Measurements from ENCODE around the gene BACH2. TPM values are rescaled to one million over a fixed set of nuclear protein-coding genes. Genes with fewer than 3 reads are reported as not detected.

BACH2 gene
- total and polyA plus RNA-seq, 4 experiments from 2014 or later = 6.5 to 48.0 (median 25.8) TPM

DNA sequence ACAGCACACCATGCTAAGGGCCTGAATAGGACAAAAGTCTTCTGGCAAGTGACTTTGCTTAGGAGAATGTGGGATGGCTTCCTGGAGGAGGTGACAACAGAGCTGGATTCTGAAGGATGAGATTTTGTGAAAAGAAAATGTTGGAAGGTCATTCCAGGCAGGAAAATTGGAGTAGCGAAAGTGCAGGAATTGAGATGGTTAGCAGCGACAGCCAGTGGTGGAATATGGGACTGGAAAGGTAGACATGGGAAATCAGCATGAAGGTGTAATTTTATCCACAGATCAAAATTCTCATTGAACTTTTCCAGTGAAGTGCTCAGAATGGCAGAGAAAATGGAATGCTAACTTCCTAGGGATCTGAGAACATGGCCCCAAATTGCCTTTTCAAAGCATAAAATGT lies 5.7 kb upstream of the BACH2 start:
- H3K4me1 Mint-ChIP-seq = peaks cover 0 to 4% (median 0%) of the 10 kb centered on the region in 4 donors
- CTCF ChIA-PET (ENCODE audit: partially characterized antibody) = no interaction called here

GRCh38 chr6:90301816-90302215 lies 5.2 kb upstream of the BACH2 start:
- H3K9me3 ChIP-seq (ENCODE audit: control insufficient read depth in 1 of 2, low read length in 2 of 2) = no peaks in the 10 kb centered on the region
- H3K4me3 ChIP-seq (ENCODE audit: low read length in 2 of 2) = no peak overlapping the region
- peaks cover 3% of the 10 kb centered on the region for H3K27me3 ChIP-seq (ENCODE audit: insufficient read depth, low read length)
- no peak overlapping the region for H3K27ac Mint-ChIP-seq
- peaks cover 6% of the 10 kb centered on the region for H3K4me1 ChIP-seq (ENCODE audit: insufficient read depth, low read length)
- no peaks in the 10 kb centered on the region for H3K36me3 ChIP-seq (ENCODE audit: insufficient read depth, low read length)
- POLR2A ChIA-PET (ENCODE audit: partially characterized antibody) = no interaction called here
- H3K27ac ChIP-seq (ENCODE audit: low read depth, low read length) = no peak overlapping the region
- H3K4me1 Mint-ChIP-seq = peaks cover 0 to 7% (median 0%) of the 10 kb centered on the region in 4 donors
- H3K27me3 Mint-ChIP-seq = peaks cover 0 to 8% of the 10 kb centered on the region in 2 donors
- intact Hi-C loops (cut with micrococcal nuclease) = no loop called here
- no peaks in the 10 kb centered on the region for H3K36me3 Mint-ChIP-seq
- CTCF ChIA-PET (ENCODE audit: partially characterized antibody) = no interaction called here
- no peak overlapping the region for H3K4me3 Mint-ChIP-seq
- H3K9me3 Mint-ChIP-seq = peaks cover 0 to 2% (median 0%) of the 10 kb centered on the region in 8 donors
- no peak for DNase-seq

More for the DNA sequence above, 5.7 kb upstream of the BACH2 start:
- no peak overlapping the region for H3K4me3 Mint-ChIP-seq
- DNase-seq = no peak
- peaks cover 0 to 2% (median 0%) of the 10 kb centered on the region in 8 donors for H3K9me3 Mint-ChIP-seq
- H3K36me3 Mint-ChIP-seq = no peaks in the 10 kb centered on the region
- H3K27ac Mint-ChIP-seq = peak overlapping the region in 1 of 7 donors; percentile 40
- H3K4me3 ChIP-seq (ENCODE audit: low read length in 2 of 2) = no peak overlapping the region
- intact Hi-C loops (cut with micrococcal nuclease) = no loop called here
- H3K36me3 ChIP-seq (ENCODE audit: insufficient read depth, low read length) = no peaks in the 10 kb centered on the region
- POLR2A ChIA-PET (ENCODE audit: partially characterized antibody) = no interaction called here
- H3K9me3 ChIP-seq (ENCODE audit: control insufficient read depth in 1 of 2, low read length in 2 of 2) = no peaks in the 10 kb centered on the region
- H3K27me3 ChIP-seq (ENCODE audit: insufficient read depth, low read length) = peaks cover 3% of the 10 kb centered on the region
- H3K4me1 ChIP-seq (ENCODE audit: insufficient read depth, low read length) = peaks cover 3% of the 10 kb centered on the region
- no peak overlapping the region for H3K27ac ChIP-seq (ENCODE audit: low read depth, low read length)
- H3K27me3 Mint-ChIP-seq = peaks cover 0 to 8% of the 10 kb centered on the region in 2 donors

- H3K9me3 ChIP-seq (ENCODE audit: control insufficient read depth in 1 of 2, low read length in 2 of 2) = no peaks in the 10 kb centered on the region
- DNase-seq = no peak
- Mint-ChIP-seq H3K27me3 (peaks cover 0 to 7% of the 10 kb centered on the region in 2 donors), H3K4me1 (peaks cover 11 to 19% (median 12%) of the 10 kb centered on the region in 4 donors), H3K9me3 (peaks cover 0 to 2% (median 0%) of the 10 kb centered on the region in 8 donors), H3K27ac (peak overlapping the region in 6 of 7 donors; percentile 73 to 99 (median 86)), H3K36me3 (peaks cover 0 to 11% of the 10 kb centered on the region in 2 donors), H3K4me3 (peak overlapping the region in 4 of 8 donors; percentile 61 to 73 (median 64))
- no peak overlapping the region for H3K4me3 ChIP-seq (ENCODE audit: low read length in 2 of 2)
- ChIA-PET POLR2A (ENCODE audit: partially characterized antibody) (interaction anchor here (1.4 to 5.1 kb wide), 3 partner anchors 14 to 215 kb away, joined by 3 to 79 read pairs (median 3); no protein-coding TSS in a partner anchor), CTCF (ENCODE audit: partially characterized antibody) (interaction anchor here (0.8 to 4.0 kb wide), 6 partner anchors 10 to 357 kb away, joined by 3 to 46 read pairs (median 6); no protein-coding TSS in a partner anchor)
- peaks cover 3% of the 10 kb centered on the region for H3K27me3 ChIP-seq (ENCODE audit: insufficient read depth, low read length)
- peaks cover 19% of the 10 kb centered on the region for H3K4me1 ChIP-seq (ENCODE audit: insufficient read depth, low read length)
- intact Hi-C loops (cut with micrococcal nuclease) = loop anchor here (5.0 to 10.0 kb wide), 4 partner anchors 54 to 1214 kb away; partner anchors contain the start of genes CASP8AP2, MAP3K7 and PNRC1
- no peak overlapping the region for H3K27ac ChIP-seq (ENCODE audit: low read depth, low read length)
- H3K36me3 ChIP-seq (ENCODE audit: insufficient read depth, low read length) = no peaks in the 10 kb centered on the region
Observed at GRCh38 chr6:90298459-90299053, 1.9 kb upstream of the BACH2 start.

DNA sequence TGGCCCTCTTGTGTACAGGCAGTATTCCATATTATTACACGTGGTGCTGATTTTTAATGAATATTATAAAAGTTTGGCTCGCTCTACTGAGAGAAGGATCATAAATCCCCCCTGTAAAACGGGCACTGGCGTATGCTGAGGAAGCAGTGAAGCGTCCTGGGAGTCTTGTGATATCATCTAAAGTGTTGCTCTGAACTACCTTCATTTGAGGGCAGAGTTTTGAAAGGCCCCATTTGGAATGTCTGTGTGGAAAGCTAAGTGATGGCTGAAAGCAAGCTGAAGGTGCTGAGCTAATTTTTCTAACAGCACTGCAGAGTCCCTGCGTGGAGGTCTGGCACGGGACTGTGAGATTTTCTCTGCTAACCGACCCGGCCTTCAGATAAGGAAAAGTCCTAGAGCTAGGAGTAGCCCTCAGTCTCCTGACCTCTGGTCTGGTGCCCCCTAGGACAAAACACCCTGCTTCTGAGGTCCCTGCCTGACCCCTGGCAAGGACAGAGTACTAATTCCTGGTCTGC lies 1.3 kb upstream of the BACH2 start:
- H3K4me3 Mint-ChIP-seq = peak overlapping the region; percentile 59 to 77 (median 69)
- H3K4me1 Mint-ChIP-seq = peaks cover 11 to 26% (median 16%) of the 10 kb centered on the region in 4 donors
- DNase-seq = no peak
- peaks cover 26% of the 10 kb centered on the region for H3K4me1 ChIP-seq (ENCODE audit: insufficient read depth, low read length)
- no peak overlapping the region for H3K27ac ChIP-seq (ENCODE audit: low read depth, low read length)
- H3K9me3 Mint-ChIP-seq = peaks cover 0 to 2% (median 0%) of the 10 kb centered on the region in 8 donors
- peaks cover 0 to 11% of the 10 kb centered on the region in 2 donors for H3K36me3 Mint-ChIP-seq
- H3K27me3 Mint-ChIP-seq = peaks cover 0 to 5% of the 10 kb centered on the region in 2 donors
- intact Hi-C loops (cut with micrococcal nuclease) = loop anchor here (5.0 to 10.0 kb wide), 4 partner anchors 54 to 1213 kb away; partner anchors contain the start of genes CASP8AP2, MAP3K7 and PNRC1
- peak overlapping the region; percentile 73 to 99 (median 84) for H3K27ac Mint-ChIP-seq
- no peaks in the 10 kb centered on the region for H3K9me3 ChIP-seq (ENCODE audit: control insufficient read depth in 1 of 2, low read length in 2 of 2)
- no peaks in the 10 kb centered on the region for H3K36me3 ChIP-seq (ENCODE audit: insufficient read depth, low read length)
- CTCF ChIA-PET (ENCODE audit: partially characterized antibody) = interaction anchor here (0.8 to 4.0 kb wide), 8 partner anchors 9 to 356 kb away, joined by 3 to 46 read pairs (median 4); no protein-coding TSS in a partner anchor
- POLR2A ChIA-PET (ENCODE audit: partially characterized antibody) = interaction anchor here (0.9 to 5.1 kb wide), 6 partner anchors 13 to 345 kb away, joined by 3 to 79 read pairs (median 3); no protein-coding TSS in a partner anchor
- peaks cover 3% of the 10 kb centered on the region for H3K27me3 ChIP-seq (ENCODE audit: insufficient read depth, low read length)
- no peak overlapping the region for H3K4me3 ChIP-seq (ENCODE audit: low read length in 2 of 2)

DNA sequence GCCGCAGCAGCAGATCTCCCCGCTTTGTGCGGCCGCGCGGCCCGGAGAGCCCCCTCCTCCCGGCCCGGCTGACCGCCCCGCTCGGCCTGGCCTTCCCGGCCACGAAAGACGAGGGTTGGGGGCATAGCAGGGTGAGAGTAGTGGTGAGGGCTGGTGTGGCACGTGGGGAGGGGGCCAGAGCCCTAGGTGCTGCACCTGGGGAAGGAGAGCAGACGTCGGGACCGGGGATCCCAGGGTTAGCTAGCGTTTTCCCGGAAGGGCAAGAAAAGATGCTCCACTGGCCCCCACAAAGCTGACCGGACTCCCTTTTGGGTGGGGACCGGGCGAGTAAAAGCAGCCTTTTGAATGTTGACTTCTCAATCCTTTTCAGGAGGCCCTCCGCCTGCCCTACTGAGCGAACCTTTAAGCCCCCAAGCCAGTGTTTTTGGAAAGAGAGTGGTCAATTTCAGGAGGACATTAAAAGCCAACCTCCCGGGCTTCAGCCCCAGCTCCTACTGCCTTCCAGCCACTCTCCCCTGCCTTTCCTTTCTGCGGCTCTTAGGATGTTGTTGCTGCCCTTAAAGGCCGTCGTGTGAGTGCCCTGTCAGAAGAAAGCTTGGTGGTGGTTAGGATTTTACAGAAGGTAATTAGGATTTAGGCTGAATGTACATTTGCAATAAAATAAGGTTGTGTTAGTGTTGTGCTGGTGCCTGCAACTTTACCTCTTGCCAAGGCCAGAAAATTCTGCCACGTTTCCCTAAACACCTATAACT lies 648 bp upstream of the BACH2 start:
- Mint-ChIP-seq H3K9me3 (peaks cover 0 to 2% (median 0%) of the 10 kb centered on the region in 8 donors), H3K36me3 (peaks cover 0 to 14% of the 10 kb centered on the region in 2 donors), H3K4me3 (peak overlapping the region; percentile 59 to 77 (median 74)), H3K27me3 (peaks cover 0 to 5% of the 10 kb centered on the region in 2 donors), H3K4me1 (peaks cover 11 to 32% (median 19%) of the 10 kb centered on the region in 4 donors), H3K27ac (peak overlapping the region; percentile 73 to 99 (median 84))
- H3K27ac ChIP-seq (ENCODE audit: low read depth, low read length) = peak overlapping the region; percentile 49
- POLR2A ChIA-PET (ENCODE audit: partially characterized antibody) = interaction anchor here (0.9 to 5.1 kb wide), 10 partner anchors 9 to 345 kb away, joined by 3 to 79 read pairs (median 4); no protein-coding TSS in a partner anchor
- CTCF ChIA-PET (ENCODE audit: partially characterized antibody) = interaction anchor here (0.7 to 4.0 kb wide), 7 partner anchors 10 to 356 kb away, joined by 3 to 46 read pairs (median 4); no protein-coding TSS in a partner anchor
- no peaks in the 10 kb centered on the region for H3K9me3 ChIP-seq (ENCODE audit: control insufficient read depth in 1 of 2, low read length in 2 of 2)
- H3K27me3 ChIP-seq (ENCODE audit: insufficient read depth, low read length) = peaks cover 3% of the 10 kb centered on the region
- H3K4me3 ChIP-seq (ENCODE audit: low read length in 2 of 2) = peak overlapping the region in 1 of 2 donors; percentile 39
- H3K4me1 ChIP-seq (ENCODE audit: insufficient read depth, low read length) = peaks cover 32% of the 10 kb centered on the region
- peak in 1 of 5 donors; percentile 50 for DNase-seq
- H3K36me3 ChIP-seq (ENCODE audit: insufficient read depth, low read length) = no peaks in the 10 kb centered on the region
- intact Hi-C loops (cut with micrococcal nuclease) = loop anchor here (5.0 to 10.0 kb wide), 4 partner anchors 55 to 1212 kb away; partner anchors contain the start of genes CASP8AP2, MAP3K7 and PNRC1

DNA sequence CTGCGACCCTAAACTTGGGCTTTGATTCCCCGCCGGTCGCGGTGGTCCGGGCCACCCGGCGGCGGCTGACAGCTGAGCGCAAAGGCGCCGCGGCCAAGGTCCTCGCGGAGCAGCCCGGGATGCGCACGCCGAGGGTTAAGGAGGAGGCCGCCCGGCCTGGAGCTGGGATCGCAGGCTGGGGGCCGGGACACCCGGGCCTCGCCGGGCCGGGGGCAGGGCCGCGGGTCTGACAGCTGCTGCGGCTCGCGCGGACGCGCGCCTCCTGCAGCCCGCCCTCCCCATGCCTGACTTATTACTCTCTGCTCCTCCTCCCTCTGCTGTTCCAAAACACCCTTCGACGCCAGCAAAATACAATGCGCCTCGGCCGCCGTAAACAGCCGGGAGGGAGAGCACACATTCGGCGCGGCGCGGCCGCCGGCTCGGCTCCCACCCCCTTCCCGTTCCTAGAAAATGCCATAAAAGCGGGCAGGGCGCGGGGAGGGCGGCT lies 746 bp downstream of the BACH2 start:
- Histone ChIP-seq H3K4me1 (ENCODE audit: insufficient read depth, low read length) (peaks cover 46% of the 10 kb centered on the region), H3K4me3 (ENCODE audit: low read length in 2 of 2) (peak overlapping the region; percentile 43 to 81), H3K9me3 (ENCODE audit: control insufficient read depth in 1 of 2, low read length in 2 of 2) (no peaks in the 10 kb centered on the region), H3K27ac (ENCODE audit: low read depth, low read length) (peak overlapping the region; percentile 65), H3K27me3 (ENCODE audit: insufficient read depth, low read length) (no peaks in the 10 kb centered on the region), H3K36me3 (ENCODE audit: insufficient read depth, low read length) (no peaks in the 10 kb centered on the region)
- Mint-ChIP-seq H3K36me3 (peaks cover 3 to 20% of the 10 kb centered on the region in 2 donors), H3K9me3 (no peaks in the 10 kb centered on the region), H3K27me3 (peaks cover 0 to 4% of the 10 kb centered on the region in 2 donors), H3K4me3 (peak overlapping the region; percentile 90 to 96 (median 93)), H3K4me1 (peaks cover 16 to 43% (median 28%) of the 10 kb centered on the region in 4 donors), H3K27ac (peak overlapping the region; percentile 89 to 99 (median 96))
- intact Hi-C loops (cut with micrococcal nuclease) = loop anchor here (1.0 to 10.0 kb wide), 12 partner anchors 12 to 1211 kb away; partner anchors contain the start of genes CASP8AP2, MAP3K7 and PNRC1
- ChIA-PET CTCF (ENCODE audit: partially characterized antibody) (interaction anchor here (0.7 to 4.0 kb wide), 31 partner anchors 9 to 465 kb away, joined by 3 to 46 read pairs (median 4); no protein-coding TSS in a partner anchor), POLR2A (ENCODE audit: partially characterized antibody) (interaction anchor here (0.7 to 5.1 kb wide), 34 partner anchors 11 to 1215 kb away, joined by 3 to 79 read pairs (median 4); partner anchors contain the start of genes MAP3K7 and PNRC1)
- peak; percentile 77 to 81 (median 78) for DNase-seq
